Mesendoderm (in vitro differentiated cells): Measurements from ENCODE around the gene RPS18.

Experiments
- DNase-seq: peaks from one replicate; pipeline ENCODE4 v3.0.0; 2013
- H2AK5ac ChIP-seq: 2 replicates; pipeline ENCODE4 v1.6.1; 2013; ENCODE audit warnings: low read length, inconsistent platforms
- H2BK120ac ChIP-seq: 2 replicates; pipeline ENCODE4 v1.6.1; 2013; ENCODE audit warnings: low read depth, mild to moderate bottlenecking, low read length, moderate library complexity, mixed read lengths
- H2BK15ac ChIP-seq: replicated peaks from 2 replicates; pipeline ENCODE4 v1.6.1; 2013; ENCODE audit warnings: low read depth, mild to moderate bottlenecking, moderate library complexity
- H2BK5ac ChIP-seq: 2 replicates; pipeline ENCODE4 v1.6.1; 2013; ENCODE audit warnings: low read length, inconsistent platforms
- H3K18ac ChIP-seq: 2 replicates; pipeline ENCODE4 v1.6.1; 2013; ENCODE audit warnings: mild to moderate bottlenecking, low read length, mixed read lengths
- H3K23ac ChIP-seq: one replicate; pipeline ENCODE4 v1.6.1; 2013; ENCODE audit warnings: low read length
- H3K27ac ChIP-seq: 2 replicates; pipeline ENCODE4 v1.5.1; 2013; ENCODE audit warnings: low read depth, mild to moderate bottlenecking, inconsistent platforms, low read length, moderate library complexity
- H3K27me3 ChIP-seq: 2 replicates; pipeline ENCODE4 v1.6.1; 2013; ENCODE audit warnings: low read length, control low read depth, mild to moderate bottlenecking, inconsistent platforms; ENCODE audit not compliant: insufficient read depth, poor library complexity
- H3K36me3 ChIP-seq: 2 replicates; pipeline ENCODE4 v1.6.1; 2013; ENCODE audit warnings: low read length, inconsistent platforms; ENCODE audit not compliant: control insufficient read depth, insufficient read depth
- H3K4ac ChIP-seq: one replicate; pipeline ENCODE4 v1.6.1; 2013; ENCODE audit warnings: low read depth, mild to moderate bottlenecking, low read length, moderate library complexity
- H3K4me1 ChIP-seq: 2 replicates; pipeline ENCODE4 v1.6.1; 2013; ENCODE audit warnings: low read depth, low read length, inconsistent platforms; ENCODE audit not compliant: control insufficient read depth
- H3K4me2 ChIP-seq: 2 replicates; pipeline ENCODE4 v1.6.1; 2013; ENCODE audit warnings: low read length
- H3K4me3 ChIP-seq: 2 replicates; pipeline ENCODE4 v1.5.1; 2013; ENCODE audit warnings: mild to moderate bottlenecking, low read length
- H3K56ac ChIP-seq: one replicate; pipeline ENCODE4 v1.6.1; 2013; ENCODE audit warnings: low read length
- H3K79me1 ChIP-seq: 2 replicates; pipeline ENCODE4 v1.6.1; 2013; ENCODE audit warnings: low read length, inconsistent platforms
- H3K79me2 ChIP-seq: 2 replicates; pipeline ENCODE4 v1.6.1; 2013; ENCODE audit warnings: mild to moderate bottlenecking, low read length; ENCODE audit not compliant: control insufficient read depth, insufficient read depth
- H3K9ac ChIP-seq: 2 replicates; pipeline ENCODE4 v1.6.1; 2013; ENCODE audit warnings: low read length, inconsistent platforms
- H4K5ac ChIP-seq: one replicate; pipeline ENCODE4 v1.6.1; 2013; ENCODE audit warnings: low read length
- H4K8ac ChIP-seq: one replicate; pipeline ENCODE4 v1.6.1; 2013; ENCODE audit warnings: low read depth, mild to moderate bottlenecking, control low read depth, low read length, moderate library complexity
- WGBS: extraction: QIAGEN DNeasy Blood & Tissue Kit; methylation state at CpG from one replicate; pipeline ENCODE4 v1.1.7; 2013; ENCODE audit warnings: low lambda C conversion rate, missing lambda C conversion rate; ENCODE audit not compliant: insufficient coverage; ENCODE audit errors: extremely low coverage; 5-methylcytosine and 5-hydroxymethylcytosine counted together

RPS18 gene

GRCh38 chr6:33276864-33277662, 5.2 kb downstream of the RPS18 start, which contains the start of gene B3GALT4:
Gene B3GALT4, plus strand, starts transcription at chr6:33277123. Its CDS starts 297 bp downstream, at chr6:33277420.
- peaks cover 17% of the 10 kb centered on the region for H3K36me3 ChIP-seq
- peaks cover 32% of the 10 kb centered on the region for H3K79me2 ChIP-seq
- H4K8ac ChIP-seq: no peak within 1 kb of the TSS
- H2BK15ac ChIP-seq: no peak within 1 kb of the TSS
- H3K27me3 ChIP-seq: no peaks in the 10 kb centered on the region
- DNase-seq: peak; percentile 97
- H3K79me1 ChIP-seq: peaks cover 8% of the 10 kb centered on the region
- peak within 1 kb of the TSS; percentile 52 for H3K18ac ChIP-seq
- peak within 1 kb of the TSS; percentile 94 for H3K27ac ChIP-seq
- no CpG with 5 or more reads among the region's 80 CpGs for WGBS
- peak within 1 kb of the TSS; percentile 91 for H3K4me2 ChIP-seq
- peak within 1 kb of the TSS; percentile 80 for H3K23ac ChIP-seq
- H3K56ac ChIP-seq: peak within 1 kb of the TSS; percentile 94
- H2BK5ac ChIP-seq: peak within 1 kb of the TSS; percentile 59
- H2AK5ac ChIP-seq: peak within 1 kb of the TSS; percentile 51
- no peak within 1 kb of the TSS for H4K5ac ChIP-seq
- H3K4me1 ChIP-seq: peaks cover 6% of the 10 kb centered on the region
- H2BK120ac ChIP-seq: no peak within 1 kb of the TSS
- H3K4me3 ChIP-seq: peak within 1 kb of the TSS; percentile 46
- peak within 1 kb of the TSS; percentile 100 for H3K9ac ChIP-seq
- peak within 1 kb of the TSS; percentile 28 for H3K4ac ChIP-seq

GRCh38 chr6:33277663-33278391, 6.0 kb downstream of the RPS18 start:
- H3K27ac ChIP-seq: peak overlapping the region; percentile 94
- no peak overlapping the region for H3K4ac ChIP-seq
- peak overlapping the region; percentile 42 for H3K4me3 ChIP-seq
- H3K56ac ChIP-seq: peak overlapping the region; percentile 90
- peaks cover 17% of the 10 kb centered on the region for H3K36me3 ChIP-seq
- H3K79me2 ChIP-seq: peaks cover 25% of the 10 kb centered on the region
- WGBS: no CpG with 5 or more reads among the region's 39 CpGs
- H3K4me2 ChIP-seq: peak overlapping the region; percentile 91
- no peak overlapping the region for H4K5ac ChIP-seq
- H2AK5ac ChIP-seq: peak overlapping the region; percentile 51
- no peaks in the 10 kb centered on the region for H3K27me3 ChIP-seq
- H3K18ac ChIP-seq: peak overlapping the region; percentile 52
- H3K23ac ChIP-seq: peak overlapping the region; percentile 45
- no peak overlapping the region for H4K8ac ChIP-seq
- no peak for DNase-seq
- H3K79me1 ChIP-seq: peaks cover 6% of the 10 kb centered on the region
- peak overlapping the region; percentile 17 for H2BK5ac ChIP-seq
- peaks cover 6% of the 10 kb centered on the region for H3K4me1 ChIP-seq
- H2BK120ac ChIP-seq: no peak overlapping the region
- no peak overlapping the region for H2BK15ac ChIP-seq
- peak overlapping the region; percentile 100 for H3K9ac ChIP-seq

- Histone ChIP-seq H3K27ac (no peak overlapping the region), H2BK120ac (no peak overlapping the region), H3K4me2 (no peak overlapping the region), H3K79me2 (peaks cover 19% of the 10 kb centered on the region), H3K23ac (no peak overlapping the region), H3K56ac (peak overlapping the region; percentile 90), H3K4me1 (peaks cover 6% of the 10 kb centered on the region), H3K4ac (no peak overlapping the region), H4K5ac (no peak overlapping the region), H3K79me1 (peaks cover 6% of the 10 kb centered on the region), H3K18ac (no peak overlapping the region), H4K8ac (no peak overlapping the region), H3K36me3 (peaks cover 15% of the 10 kb centered on the region), H2AK5ac (no peak overlapping the region), H3K27me3 (no peaks in the 10 kb centered on the region), H2BK5ac (no peak overlapping the region), H3K9ac (peak overlapping the region; percentile 100), H3K4me3 (no peak overlapping the region), H2BK15ac (no peak overlapping the region)
- no peak for DNase-seq
- WGBS: no CpG with 5 or more reads among the region's 9 CpGs
Observed at GRCh38 chr6:33278392-33278741, 6.5 kb downstream of the RPS18 start.

GRCh38 chr6:33278810-33279209, 6.9 kb downstream of the RPS18 start:
- Histone ChIP-seq H3K23ac (no peak overlapping the region), H3K79me1 (peaks cover 6% of the 10 kb centered on the region), H4K5ac (no peak overlapping the region), H2BK120ac (no peak overlapping the region), H3K18ac (no peak overlapping the region), H2BK15ac (no peak overlapping the region), H2AK5ac (no peak overlapping the region), H3K4me3 (no peak overlapping the region), H3K4me1 (peaks cover 6% of the 10 kb centered on the region), H3K4ac (no peak overlapping the region), H3K36me3 (peaks cover 14% of the 10 kb centered on the region), H3K27ac (no peak overlapping the region), H4K8ac (no peak overlapping the region), H3K4me2 (no peak overlapping the region), H3K79me2 (peaks cover 15% of the 10 kb centered on the region), H2BK5ac (no peak overlapping the region), H3K9ac (no peak overlapping the region), H3K27me3 (no peaks in the 10 kb centered on the region), H3K56ac (no peak overlapping the region)
- no CpG with 5 or more reads among the region's 3 CpGs for WGBS
- no peak for DNase-seq

GRCh38 chr6:33279257-33279695, 7.4 kb downstream of the RPS18 start:
- Histone ChIP-seq H3K36me3 (peaks cover 12% of the 10 kb centered on the region), H3K4me1 (peaks cover 6% of the 10 kb centered on the region), H3K18ac (no peak overlapping the region), H3K23ac (no peak overlapping the region), H2BK120ac (no peak overlapping the region), H2BK5ac (no peak overlapping the region), H3K27me3 (no peaks in the 10 kb centered on the region), H3K4me2 (no peak overlapping the region), H3K4ac (no peak overlapping the region), H2AK5ac (no peak overlapping the region), H3K4me3 (no peak overlapping the region), H3K79me1 (peaks cover 6% of the 10 kb centered on the region), H4K5ac (no peak overlapping the region), H3K9ac (no peak overlapping the region), H3K27ac (no peak overlapping the region), H3K79me2 (peaks cover 10% of the 10 kb centered on the region), H4K8ac (no peak overlapping the region), H2BK15ac (no peak overlapping the region), H3K56ac (no peak overlapping the region)
- WGBS: no CpG with 5 or more reads among the region's 13 CpGs
- DNase-seq: no peak
